ENCODE data around the gene CORO2B. TPM values are rescaled to one million over a fixed set of nuclear protein-coding genes. Genes with fewer than 3 reads are reported as not detected.

Gene CORO2B
- total RNA-seq, 1 donor from 2014 or later, result 1.0 TPM

DNA sequence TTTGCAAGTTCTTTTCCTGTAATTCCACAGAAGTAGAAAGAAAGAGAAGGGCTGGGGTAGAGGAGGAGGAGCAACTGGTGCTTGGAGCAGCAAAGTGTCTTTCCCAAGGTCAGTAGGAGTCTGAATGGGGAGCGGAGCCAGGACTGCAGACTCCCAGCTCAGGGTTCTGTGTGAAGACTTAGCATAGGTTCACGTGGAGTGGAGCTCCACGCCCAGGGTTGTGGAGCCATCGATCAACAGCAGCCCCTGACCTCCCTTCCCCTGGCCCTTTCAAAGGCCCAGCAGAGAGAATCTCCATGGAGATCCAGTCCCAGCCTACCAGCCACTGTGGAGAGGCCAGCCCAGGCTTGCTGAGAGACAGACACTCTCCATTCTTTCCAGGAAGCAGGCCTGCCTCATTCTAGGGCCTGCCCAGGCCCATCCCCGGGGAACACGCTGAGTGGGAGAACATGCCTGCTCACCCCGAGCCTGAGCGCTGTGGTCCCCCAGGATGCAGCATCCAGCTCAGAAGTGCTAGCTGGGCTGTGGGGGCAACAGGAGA, 62.1 kb downstream of the CORO2B start:
- TF ChIP-seq EZH2 (IDR thresholded peaks at IDR 0.05), result no peak
- TF ChIP-seq, protein P1, sequence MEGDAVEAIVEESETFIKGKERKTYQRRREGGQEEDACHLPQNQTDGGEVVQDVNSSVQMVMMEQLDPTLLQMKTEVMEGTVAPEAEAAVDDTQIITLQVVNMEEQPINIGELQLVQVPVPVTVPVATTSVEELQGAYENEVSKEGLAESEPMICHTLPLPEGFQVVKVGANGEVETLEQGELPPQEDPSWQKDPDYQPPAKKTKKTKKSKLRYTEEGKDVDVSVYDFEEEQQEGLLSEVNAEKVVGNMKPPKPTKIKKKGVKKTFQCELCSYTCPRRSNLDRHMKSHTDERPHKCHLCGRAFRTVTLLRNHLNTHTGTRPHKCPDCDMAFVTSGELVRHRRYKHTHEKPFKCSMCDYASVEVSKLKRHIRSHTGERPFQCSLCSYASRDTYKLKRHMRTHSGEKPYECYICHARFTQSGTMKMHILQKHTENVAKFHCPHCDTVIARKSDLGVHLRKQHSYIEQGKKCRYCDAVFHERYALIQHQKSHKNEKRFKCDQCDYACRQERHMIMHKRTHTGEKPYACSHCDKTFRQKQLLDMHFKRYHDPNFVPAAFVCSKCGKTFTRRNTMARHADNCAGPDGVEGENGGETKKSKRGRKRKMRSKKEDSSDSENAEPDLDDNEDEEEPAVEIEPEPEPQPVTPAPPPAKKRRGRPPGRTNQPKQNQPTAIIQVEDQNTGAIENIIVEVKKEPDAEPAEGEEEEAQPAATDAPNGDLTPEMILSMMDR (IDR thresholded peaks at IDR 0.05), result no peak
- no peak overlapping the region for H3K27ac ChIP-seq
- Mint-ChIP-seq H3K4me1 (peaks cover 53% of the 10 kb centered on the region), H3K9me3 (no peaks in the 10 kb centered on the region), H3K4me3 (peak overlapping the region; percentile 3), H3K27ac (peak overlapping the region; percentile 97), H3K27me3 (ENCODE audit: insufficient read depth, low read depth) (peaks cover 3% of the 10 kb centered on the region), H3K36me3 (peaks cover 3% of the 10 kb centered on the region)
- H3K4me3 ChIP-seq, result no peak overlapping the region
- no peaks in the 10 kb centered on the region for H3K79me2 ChIP-seq (ENCODE audit: low read depth)
- no peaks in the 10 kb centered on the region for H4K20me1 ChIP-seq (ENCODE audit: low read depth)
- no peaks in the 10 kb centered on the region for H3K9me3 ChIP-seq (ENCODE audit: low read depth)
- peaks cover 5% of the 10 kb centered on the region for H3K4me1 ChIP-seq
- no peaks in the 10 kb centered on the region for H3K27me3 ChIP-seq
- DNase-seq (ENCODE audit: low spot score), result no peak
- H3F3A ChIP-seq (ENCODE audit: low read depth), result no peaks in the 10 kb centered on the region
- H3K36me3 ChIP-seq, result no peaks in the 10 kb centered on the region
- H3K4me2 ChIP-seq, result peak overlapping the region; percentile 4
- H3K9ac ChIP-seq, result no peak overlapping the region
- H2AFZ ChIP-seq (replicated peaks), result peak overlapping the region; percentile 5

- peaks cover 3% of the 10 kb centered on the region for H3K36me3 Mint-ChIP-seq
- DNase-seq (ENCODE audit: low spot score), result no peak
- H3K27me3 Mint-ChIP-seq (ENCODE audit: insufficient read depth, low read depth), result peaks cover 3% of the 10 kb centered on the region
- H3K4me3 Mint-ChIP-seq, result no peak overlapping the region
- Histone ChIP-seq H2AFZ (replicated peaks) (peak overlapping the region; percentile 5), H3K9me3 (ENCODE audit: low read depth) (no peaks in the 10 kb centered on the region), H3F3A (ENCODE audit: low read depth) (no peaks in the 10 kb centered on the region), H3K4me2 (peak overlapping the region; percentile 4), H3K79me2 (ENCODE audit: low read depth) (no peaks in the 10 kb centered on the region), H3K27ac (no peak overlapping the region), H3K4me3 (no peak overlapping the region), H3K27me3 (no peaks in the 10 kb centered on the region), H3K4me1 (peaks cover 5% of the 10 kb centered on the region), H4K20me1 (ENCODE audit: low read depth) (no peaks in the 10 kb centered on the region), H3K36me3 (no peaks in the 10 kb centered on the region), H3K9ac (no peak overlapping the region)
- no peaks in the 10 kb centered on the region for H3K9me3 Mint-ChIP-seq
- peak overlapping the region; percentile 97 for H3K27ac Mint-ChIP-seq
- H3K4me1 Mint-ChIP-seq, result peaks cover 56% of the 10 kb centered on the region
- TF ChIP-seq EZH2 (IDR thresholded peaks at IDR 0.05), result no peak
- no peak for TF ChIP-seq EZH2phosphoT487 (IDR thresholded peaks at IDR 0.05)
- TF ChIP-seq, protein P1 (IDR thresholded peaks at IDR 0.05), result no peak
Observed at GRCh38 chr15:68641376-68641775, 62.6 kb downstream of the CORO2B start.

GRCh38 chr15:68642491-68642845, 63.7 kb downstream of the CORO2B start:
- H3F3A ChIP-seq (ENCODE audit: low read depth), result no peaks in the 10 kb centered on the region
- H3K79me2 ChIP-seq (ENCODE audit: low read depth), result no peaks in the 10 kb centered on the region
- Mint-ChIP-seq H3K27ac (no peak overlapping the region), H3K9me3 (no peaks in the 10 kb centered on the region), H3K36me3 (peaks cover 3% of the 10 kb centered on the region), H3K4me3 (no peak overlapping the region), H3K4me1 (peaks cover 59% of the 10 kb centered on the region), H3K27me3 (ENCODE audit: insufficient read depth, low read depth) (peaks cover 3% of the 10 kb centered on the region)
- H3K9ac ChIP-seq, result no peak overlapping the region
- H3K9me3 ChIP-seq (ENCODE audit: low read depth), result no peaks in the 10 kb centered on the region
- no peaks in the 10 kb centered on the region for H3K27me3 ChIP-seq
- no peak overlapping the region for H3K4me2 ChIP-seq
- no peaks in the 10 kb centered on the region for H4K20me1 ChIP-seq (ENCODE audit: low read depth)
- no peak overlapping the region for H3K4me3 ChIP-seq
- peaks cover 5% of the 10 kb centered on the region for H3K4me1 ChIP-seq
- DNase-seq (ENCODE audit: low spot score), result no peak
- H3K27ac ChIP-seq, result no peak overlapping the region
- no peak overlapping the region for H2AFZ ChIP-seq (replicated peaks)
- no peaks in the 10 kb centered on the region for H3K36me3 ChIP-seq
- TF ChIP-seq EZH2phosphoT487 (IDR thresholded peaks at IDR 0.05) (no peak), EZH2 (IDR thresholded peaks at IDR 0.05) (no peak)
- TF ChIP-seq, protein P1 (IDR thresholded peaks at IDR 0.05), result no peak

Data from neural progenitor cell (in vitro differentiated cells).